A549 (cell line): ENCODE results near the gene ASB1. TPM values are rescaled to one million over a fixed set of nuclear protein-coding genes. Genes with fewer than 3 reads are reported as not detected.

ENCODE experiments used
- ATAC-seq, 2 experiments: fragments of 200-7000 bp in 1 of 2; fragments of >200 bp in 1 of 2; cut with Nextera tagmentation in 1 of 2; cut with Tn5 transposase in 1 of 2; 3 replicates each; pipeline versions ENCODE4 v1.8.0 to v1.9.1; 2018 to 2020; ENCODE audit warnings: mild to moderate bottlenecking in 1 of 2, moderate library complexity in 1 of 2
- CTCF ChIA-PET: fragments of 300-600 bp; sonication (Branson Sonifier 250); formaldehyde crosslinking; extraction: SDS; loops from one replicate; lab custom pipeline; 2021; ENCODE audit warnings: antibody characterized with exemption, inconsistent platforms; lab: Yijun Ruan, JAX
- POLR2A ChIA-PET: fragments of 350-600 bp; formaldehyde crosslinking; extraction: SDS; loops from one replicate; lab custom pipeline; 2021; ENCODE audit warnings: antibody characterized with exemption, inconsistent platforms; lab: Yijun Ruan, JAX
- DNase-seq, 2 experiments: peaks; one replicate each; pipeline versions ENCODE4 v3.0.0 to v3.0.0-alpha.2; 2011 to 2016; ENCODE audit warnings: low read depth in 1 of 2, low spot score in 1 of 2
- FAIRE-seq: peaks from 2 replicates; lab custom pipeline; 2011; peaks lifted over from hg19 to GRCh38; lab: Jason Lieb, UNC
- H3K27ac ChIP-seq, 2 experiments: fragments of >200 bp; sonication (Bioruptor Twin); formaldehyde crosslinking; 3 replicates each; pipeline ENCODE4 v1.5.1; 2016 to 2017
- H3K4me1 ChIP-seq: fragments of >200 bp; sonication (Bioruptor Twin); formaldehyde crosslinking; 3 replicates; pipeline ENCODE4 v1.6.1; 2016
- H3K4me2 ChIP-seq: fragments of >200 bp; sonication (Bioruptor Twin); formaldehyde crosslinking; 3 replicates; pipeline ENCODE4 v1.6.1; 2016
- H3K4me3 ChIP-seq: fragments of >200 bp; sonication (Bioruptor Twin); formaldehyde crosslinking; 3 replicates; pipeline ENCODE4 v1.5.1; 2016
- H3K9me3 ChIP-seq: fragments of >200 bp; sonication (Bioruptor Twin); formaldehyde crosslinking; 3 replicates; pipeline ENCODE4 v1.6.1; 2016
- ATOH8 ChIP-seq: fragments of 250-450 bp; sonication (Bioruptor Pico); IDR thresholded peaks from 2 replicates; pipeline ENCODE4 v1.5.0; 2020; ENCODE audit warnings: low read depth, mild to moderate bottlenecking, moderate library complexity
- BHLHE40 ChIP-seq: IDR thresholded peaks from 2 replicates; pipeline ENCODE4 v1.6.1; 2012; ENCODE audit warnings: low read depth, low read length, inconsistent platforms
- CTCF ChIP-seq: fragments of >200 bp; sonication (Bioruptor Twin); formaldehyde crosslinking; IDR thresholded peaks from 3 replicates; pipeline ENCODE4 v1.5.1; 2016
- EHF ChIP-seq: fragments of 250-450 bp; sonication (Bioruptor Pico); IDR thresholded peaks from 2 replicates; pipeline ENCODE4 v1.5.0; 2020; ENCODE audit warnings: mild to moderate bottlenecking
- GATA3 ChIP-seq: IDR thresholded peaks from 2 replicates; pipeline ENCODE4 v1.6.1; 2012; ENCODE audit warnings: borderline replicate concordance
- HEYL ChIP-seq: fragments of 250-450 bp; sonication (Bioruptor Pico); IDR thresholded peaks from 2 replicates; pipeline ENCODE4 v1.8.0; 2021; ENCODE audit warnings: mild to moderate bottlenecking, moderate library complexity
- HOXA7 ChIP-seq: fragments of 250-450 bp; sonication (Bioruptor Pico); IDR thresholded peaks from 2 replicates; pipeline ENCODE4 v1.5.0; 2020; ENCODE audit warnings: mild to moderate bottlenecking, moderate library complexity
- HOXB13 ChIP-seq: fragments of 250-450 bp; sonication (Bioruptor Pico); IDR thresholded peaks from 2 replicates; pipeline ENCODE4 v1.5.0; 2020; ENCODE audit warnings: low read depth, mild to moderate bottlenecking, moderate library complexity
- KDM1A ChIP-seq: fragments of 200-600 bp; sonication (generic); IDR thresholded peaks from 2 replicates; pipeline ENCODE4 v1.6.1; 2016; ENCODE audit warnings: low read depth, mild to moderate bottlenecking
- KDM5A ChIP-seq: fragments of 200-600 bp; sonication (generic); IDR thresholded peaks from 2 replicates; pipeline ENCODE4 v1.6.1; 2016; ENCODE audit warnings: antibody characterized with exemption, mild to moderate bottlenecking
- MAZ ChIP-seq: fragments of 150-350 bp; IDR thresholded peaks from 2 replicates; pipeline ENCODE4 v1.6.1; 2014; ENCODE audit warnings: antibody characterized with exemption, low read depth, low read length, borderline replicate concordance
- MYC ChIP-seq: IDR thresholded peaks from 2 replicates; pipeline ENCODE4 v1.6.1; 2012; ENCODE audit warnings: mild to moderate bottlenecking, inconsistent platforms, low read length, improper control_type of control experiment, borderline replicate concordance
- NPAS2 ChIP-seq: fragments of 250-450 bp; sonication (Bioruptor Pico); IDR thresholded peaks from 2 replicates; pipeline ENCODE4 v1.8.0; 2022; ENCODE audit warnings: mild to moderate bottlenecking, moderate library complexity, borderline replicate concordance
- PHF8 ChIP-seq: fragments of 200-600 bp; sonication (generic); IDR thresholded peaks from 2 replicates; pipeline ENCODE4 v1.6.1; 2016; ENCODE audit warnings: low read depth, mild to moderate bottlenecking, antibody characterized with exemption, moderate library complexity, borderline replicate concordance
- REST ChIP-seq: fragments of 200-600 bp; sonication (generic); IDR thresholded peaks from 2 replicates; pipeline ENCODE4 v1.6.1; 2016; ENCODE audit warnings: antibody characterized with exemption, mild to moderate bottlenecking, moderate library complexity
- RFX5 ChIP-seq: fragments of 450-650 bp; IDR thresholded peaks from 2 replicates; pipeline ENCODE4 v1.7.1; 2014; ENCODE audit warnings: antibody characterized with exemption, mild to moderate bottlenecking, moderate library complexity
- SMC3 ChIP-seq: fragments of >200 bp; sonication (Bioruptor Twin); formaldehyde crosslinking; IDR thresholded peaks from 3 replicates; pipeline ENCODE4 v1.6.1; 2018; ENCODE audit warnings: inconsistent platforms
- SREBF2 ChIP-seq: fragments of 450-650 bp; IDR thresholded peaks from 2 replicates; pipeline ENCODE4 v1.6.1; 2014; ENCODE audit warnings: mild to moderate bottlenecking, moderate library complexity
- WGBS: methylation state at CpG from one replicate; pipeline ENCODE4 v1.1.6; 2017; ENCODE audit errors: missing lambda C conversion rate; 5-methylcytosine and 5-hydroxymethylcytosine counted together
- polyA plus RNA-seq, 4 experiments: library from polyadenylated mRNA; depleted of rRNA in 3 of 4; stranded (reverse); fragments of >200 nt; fragmentation: RNase III in 1 of 4; extraction: RNeasy Plus Mini Kit Qiagen cat#74134 plus additional on column Dnase treatment in 1 of 4; gene quantifications; 2 replicates in 3 of 4; 3 replicates in 1 of 4; pipeline ENCODE4 v1.2.3, GENCODE V29; 2011 to 2017
- TF ChIP-seq, protein P1 (sequence below): fragments of 250-450 bp; sonication (Bioruptor Pico); IDR thresholded peaks from 2 replicates; pipeline ENCODE4 v1.5.0; 2021; ENCODE audit warnings: mild to moderate bottlenecking, moderate library complexity, borderline replicate concordance
- TF ChIP-seq, protein P2 (sequence below): IDR thresholded peaks from 2 replicates; pipeline ENCODE4 v1.6.1; 2012
- TF ChIP-seq, protein P3 (sequence below): fragments of >200 bp; sonication (Bioruptor Twin); formaldehyde crosslinking; IDR thresholded peaks from 3 replicates; pipeline ENCODE4 v1.6.1; 2016

Gene ASB1
- polyA plus RNA-seq, 2 of the 4 experiments (the other 2 are of a cell fraction) = 24.6 to 42.7 TPM

DNA sequence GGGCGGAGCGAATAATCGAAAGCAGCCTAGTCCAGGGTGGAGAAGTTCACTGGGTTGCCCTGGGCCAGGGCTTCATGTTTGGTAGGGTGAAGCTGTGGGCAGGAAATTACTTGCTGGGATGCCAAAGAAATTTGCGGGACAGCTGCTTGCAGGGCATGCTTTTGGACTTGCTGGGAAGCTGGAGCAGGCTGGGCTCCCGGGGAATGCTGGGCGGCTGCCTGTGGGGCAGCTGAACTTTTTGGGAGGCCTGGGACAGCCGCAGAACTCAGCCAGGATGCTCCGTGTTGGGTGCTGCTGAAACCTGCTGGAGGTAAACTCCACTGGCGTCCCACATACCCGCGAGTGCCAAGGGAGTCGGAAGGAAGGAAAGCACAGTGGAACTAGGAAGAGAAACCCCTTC lies 31.9 kb downstream of the ASB1 start:
- Histone ChIP-seq H3K4me2 (no peak overlapping the region), H3K4me1 (no peaks in the 10 kb centered on the region), H3K27ac (no peak overlapping the region), H3K9me3 (peaks cover 22% of the 10 kb centered on the region; the same call in 1 of the 3 replicates), H3K4me3 (no peak overlapping the region)
- no peak for FAIRE-seq
- no peak for DNase-seq
- 87% methylated on average over 12 of the region's 12 CpGs for WGBS
- ATAC-seq = no peak
- POLR2A ChIA-PET = no interaction called here
- CTCF ChIA-PET = interaction anchor here (1.3 kb wide), 1 partner anchor 327 kb away, joined by 4 read pairs; no protein-coding TSS in a partner anchor
- TF ChIP-seq HOXB13 (CRISPR knock-in tag) (no peak), ATOH8 (CRISPR knock-in tag) (no peak), BHLHE40 (no peak), SREBF2 (no peak), KDM5A (no peak), HOXA7 (CRISPR knock-in tag) (no peak), CTCF (no peak), HEYL (CRISPR knock-in tag) (no peak)
- TF ChIP-seq, protein P1, sequence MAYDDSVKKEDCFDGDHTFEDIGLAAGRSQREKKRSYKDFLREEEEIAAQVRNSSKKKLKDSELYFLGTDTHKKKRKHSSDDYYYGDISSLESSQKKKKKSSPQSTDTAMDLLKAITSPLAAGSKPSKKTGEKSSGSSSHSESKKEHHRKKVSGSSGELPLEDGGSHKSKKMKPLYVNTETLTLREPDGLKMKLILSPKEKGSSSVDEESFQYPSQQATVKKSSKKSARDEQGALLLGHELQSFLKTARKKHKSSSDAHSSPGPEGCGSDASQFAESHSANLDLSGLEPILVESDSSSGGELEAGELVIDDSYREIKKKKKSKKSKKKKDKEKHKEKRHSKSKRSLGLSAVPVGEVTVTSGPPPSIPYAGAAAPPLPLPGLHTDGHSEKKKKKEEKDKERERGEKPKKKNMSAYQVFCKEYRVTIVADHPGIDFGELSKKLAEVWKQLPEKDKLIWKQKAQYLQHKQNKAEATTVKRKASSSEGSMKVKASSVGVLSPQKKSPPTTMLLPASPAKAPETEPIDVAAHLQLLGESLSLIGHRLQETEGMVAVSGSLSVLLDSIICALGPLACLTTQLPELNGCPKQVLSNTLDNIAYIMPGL (CRISPR knock-in tag) = no peak
- TF ChIP-seq, protein P2, sequence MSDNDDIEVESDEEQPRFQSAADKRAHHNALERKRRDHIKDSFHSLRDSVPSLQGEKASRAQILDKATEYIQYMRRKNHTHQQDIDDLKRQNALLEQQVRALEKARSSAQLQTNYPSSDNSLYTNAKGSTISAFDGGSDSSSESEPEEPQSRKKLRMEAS = no peak

DNA sequence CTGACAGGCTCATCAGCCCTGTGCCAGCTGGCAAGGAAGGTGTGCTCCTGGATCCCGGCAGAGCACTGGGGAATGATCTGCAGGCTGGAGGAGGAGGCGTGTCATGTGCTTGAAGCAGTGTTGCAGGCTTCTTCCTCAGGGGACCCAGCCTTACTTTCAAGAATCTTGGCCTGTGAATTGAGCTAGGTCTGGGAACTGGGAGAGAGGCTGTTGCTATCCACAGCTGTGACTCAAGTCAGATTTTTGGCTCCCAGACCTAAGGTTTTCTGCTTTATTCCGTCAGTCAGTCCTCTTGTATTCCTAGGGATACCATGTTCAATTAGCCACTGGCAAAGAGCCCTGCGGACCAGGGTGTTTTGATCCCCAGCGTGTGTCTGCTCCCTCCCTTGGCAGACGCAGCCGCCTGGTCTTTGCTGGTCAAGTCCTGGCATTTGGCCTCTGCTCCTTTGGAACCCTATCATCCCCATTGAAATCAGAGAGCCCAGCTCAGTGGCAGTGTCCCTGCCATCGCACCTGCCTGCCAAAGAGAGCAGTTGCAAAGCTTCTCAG lies 32.4 kb downstream of the ASB1 start:
- H3K9me3 ChIP-seq = peaks cover 22% of the 10 kb centered on the region; the same call in 1 of the 3 replicates
- H3K4me3 ChIP-seq = no peak overlapping the region
- no peak overlapping the region for H3K4me2 ChIP-seq
- no peaks in the 10 kb centered on the region for H3K4me1 ChIP-seq
- FAIRE-seq (no peak), ATAC-seq (no peak; a peak in 1 of 6 replicates)
- TF ChIP-seq REST (no peak), HOXA7 (CRISPR knock-in tag) (no peak), NPAS2 (no peak), KDM1A (no peak), EHF (no peak), MAZ (no peak), PHF8 (no peak), SMC3 (no peak), MYC (no peak), GATA3 (no peak), RFX5 (no peak)
- TF ChIP-seq, protein P3, sequence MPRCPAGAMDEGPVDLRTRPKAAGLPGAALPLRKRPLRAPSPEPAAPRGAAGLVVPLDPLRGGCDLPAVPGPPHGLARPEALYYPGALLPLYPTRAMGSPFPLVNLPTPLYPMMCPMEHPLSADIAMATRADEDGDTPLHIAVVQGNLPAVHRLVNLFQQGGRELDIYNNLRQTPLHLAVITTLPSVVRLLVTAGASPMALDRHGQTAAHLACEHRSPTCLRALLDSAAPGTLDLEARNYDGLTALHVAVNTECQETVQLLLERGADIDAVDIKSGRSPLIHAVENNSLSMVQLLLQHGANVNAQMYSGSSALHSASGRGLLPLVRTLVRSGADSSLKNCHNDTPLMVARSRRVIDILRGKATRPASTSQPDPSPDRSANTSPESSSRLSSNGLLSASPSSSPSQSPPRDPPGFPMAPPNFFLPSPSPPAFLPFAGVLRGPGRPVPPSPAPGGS = no peak
- TF ChIP-seq, protein P1 (CRISPR knock-in tag) = no peak
- TF ChIP-seq, all 56 proteins: peak for 0
- CTCF ChIA-PET = interaction anchor here (1.3 kb wide), 1 partner anchor 326 kb away, joined by 4 read pairs; no protein-coding TSS in a partner anchor
- no peak for DNase-seq
- 75% methylated on average over 8 of the region's 8 CpGs for WGBS
- H3K27ac ChIP-seq = no peak overlapping the region
- POLR2A ChIA-PET = no interaction called here
